Mesendoderm (in vitro differentiated cells): ENCODE results near the gene SPART. TPM values are rescaled to one million over a fixed set of nuclear protein-coding genes. Genes with fewer than 3 reads are reported as not detected.

Experiments
- DNase-seq: peaks from one replicate; pipeline ENCODE4 v3.0.0; 2013
- H2AK5ac ChIP-seq: 2 replicates; pipeline ENCODE4 v1.6.1; 2013; ENCODE audit warnings: low read length, inconsistent platforms
- H2BK120ac ChIP-seq: 2 replicates; pipeline ENCODE4 v1.6.1; 2013; ENCODE audit warnings: low read depth, mild to moderate bottlenecking, low read length, moderate library complexity, mixed read lengths
- H2BK15ac ChIP-seq: replicated peaks from 2 replicates; pipeline ENCODE4 v1.6.1; 2013; ENCODE audit warnings: low read depth, mild to moderate bottlenecking, moderate library complexity
- H2BK5ac ChIP-seq: 2 replicates; pipeline ENCODE4 v1.6.1; 2013; ENCODE audit warnings: low read length, inconsistent platforms
- H3K18ac ChIP-seq: 2 replicates; pipeline ENCODE4 v1.6.1; 2013; ENCODE audit warnings: mild to moderate bottlenecking, low read length, mixed read lengths
- H3K23ac ChIP-seq: one replicate; pipeline ENCODE4 v1.6.1; 2013; ENCODE audit warnings: low read length
- H3K27ac ChIP-seq: 2 replicates; pipeline ENCODE4 v1.5.1; 2013; ENCODE audit warnings: low read depth, mild to moderate bottlenecking, inconsistent platforms, low read length, moderate library complexity
- H3K27me3 ChIP-seq: 2 replicates; pipeline ENCODE4 v1.6.1; 2013; ENCODE audit warnings: low read length, control low read depth, mild to moderate bottlenecking, inconsistent platforms; ENCODE audit not compliant: insufficient read depth, poor library complexity
- H3K36me3 ChIP-seq: 2 replicates; pipeline ENCODE4 v1.6.1; 2013; ENCODE audit warnings: low read length, inconsistent platforms; ENCODE audit not compliant: control insufficient read depth, insufficient read depth
- H3K4ac ChIP-seq: one replicate; pipeline ENCODE4 v1.6.1; 2013; ENCODE audit warnings: low read depth, mild to moderate bottlenecking, low read length, moderate library complexity
- H3K4me1 ChIP-seq: 2 replicates; pipeline ENCODE4 v1.6.1; 2013; ENCODE audit warnings: low read depth, low read length, inconsistent platforms; ENCODE audit not compliant: control insufficient read depth
- H3K4me2 ChIP-seq: 2 replicates; pipeline ENCODE4 v1.6.1; 2013; ENCODE audit warnings: low read length
- H3K4me3 ChIP-seq: 2 replicates; pipeline ENCODE4 v1.5.1; 2013; ENCODE audit warnings: mild to moderate bottlenecking, low read length
- H3K56ac ChIP-seq: one replicate; pipeline ENCODE4 v1.6.1; 2013; ENCODE audit warnings: low read length
- H3K79me1 ChIP-seq: 2 replicates; pipeline ENCODE4 v1.6.1; 2013; ENCODE audit warnings: low read length, inconsistent platforms
- H3K79me2 ChIP-seq: 2 replicates; pipeline ENCODE4 v1.6.1; 2013; ENCODE audit warnings: mild to moderate bottlenecking, low read length; ENCODE audit not compliant: control insufficient read depth, insufficient read depth
- H3K9ac ChIP-seq: 2 replicates; pipeline ENCODE4 v1.6.1; 2013; ENCODE audit warnings: low read length, inconsistent platforms
- H4K5ac ChIP-seq: one replicate; pipeline ENCODE4 v1.6.1; 2013; ENCODE audit warnings: low read length
- H4K8ac ChIP-seq: one replicate; pipeline ENCODE4 v1.6.1; 2013; ENCODE audit warnings: low read depth, mild to moderate bottlenecking, control low read depth, low read length, moderate library complexity
- WGBS: extraction: QIAGEN DNeasy Blood & Tissue Kit; methylation state at CpG from one replicate; pipeline ENCODE4 v1.1.7; 2013; ENCODE audit warnings: low lambda C conversion rate, missing lambda C conversion rate; ENCODE audit not compliant: insufficient coverage; ENCODE audit errors: extremely low coverage; 5-methylcytosine and 5-hydroxymethylcytosine counted together
- polyA plus RNA-seq, 2 experiments: library from polyadenylated mRNA; stranded (reverse); fragments of 200-250 nt; gene quantifications; one replicate each; pipeline ENCODE4 v1.2.3, GENCODE V29; 2013

SPART gene, protein sequence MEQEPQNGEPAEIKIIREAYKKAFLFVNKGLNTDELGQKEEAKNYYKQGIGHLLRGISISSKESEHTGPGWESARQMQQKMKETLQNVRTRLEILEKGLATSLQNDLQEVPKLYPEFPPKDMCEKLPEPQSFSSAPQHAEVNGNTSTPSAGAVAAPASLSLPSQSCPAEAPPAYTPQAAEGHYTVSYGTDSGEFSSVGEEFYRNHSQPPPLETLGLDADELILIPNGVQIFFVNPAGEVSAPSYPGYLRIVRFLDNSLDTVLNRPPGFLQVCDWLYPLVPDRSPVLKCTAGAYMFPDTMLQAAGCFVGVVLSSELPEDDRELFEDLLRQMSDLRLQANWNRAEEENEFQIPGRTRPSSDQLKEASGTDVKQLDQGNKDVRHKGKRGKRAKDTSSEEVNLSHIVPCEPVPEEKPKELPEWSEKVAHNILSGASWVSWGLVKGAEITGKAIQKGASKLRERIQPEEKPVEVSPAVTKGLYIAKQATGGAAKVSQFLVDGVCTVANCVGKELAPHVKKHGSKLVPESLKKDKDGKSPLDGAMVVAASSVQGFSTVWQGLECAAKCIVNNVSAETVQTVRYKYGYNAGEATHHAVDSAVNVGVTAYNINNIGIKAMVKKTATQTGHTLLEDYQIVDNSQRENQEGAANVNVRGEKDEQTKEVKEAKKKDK
- polyA plus RNA-seq (2013, experiment 1 of 2) = 86.7 TPM
- polyA plus RNA-seq (2013, experiment 2 of 2) = 90.8 TPM

GRCh38 chr13:36346222-36347083 lies at the start of gene SPART:
Gene SPART (minus strand): TSS chr13:36346394. CDS start chr13:36335830, 10,564 bp downstream.
- no peaks in the 10 kb centered on the region for H3K36me3 ChIP-seq
- peak within 1 kb of the TSS; percentile 94 for H4K8ac ChIP-seq
- WGBS = no CpG with 5 or more reads among the region's 86 CpGs

GRCh38 chr13:36395280-36395679 lies 49.1 kb upstream of the SPART start:
- no CpG with 5 or more reads among the region's 2 CpGs for WGBS
- no peak overlapping the region for H3K4me3 ChIP-seq
- peak; percentile 37 for DNase-seq

More at GRCh38 chr13:36346222-36347083, at the start of gene SPART:
- DNase-seq = peak; percentile 92
- Histone ChIP-seq H3K79me2 (peaks cover 19% of the 10 kb centered on the region), H3K4ac (peak within 1 kb of the TSS; percentile 90), H4K5ac (peak within 1 kb of the TSS; percentile 44), H3K23ac (peak within 1 kb of the TSS; percentile 86), H3K56ac (peak within 1 kb of the TSS; percentile 96), H3K18ac (peak within 1 kb of the TSS; percentile 96), H3K4me1 (peaks cover 4% of the 10 kb centered on the region), H2BK120ac (peak within 1 kb of the TSS; percentile 76), H3K4me2 (peak within 1 kb of the TSS; percentile 96), H2BK15ac (no peak within 1 kb of the TSS), H3K27ac (peak within 1 kb of the TSS; percentile 82), H2AK5ac (no peak within 1 kb of the TSS), H3K9ac (peak within 1 kb of the TSS; percentile 97), H3K4me3 (peak within 1 kb of the TSS; percentile 90), H3K27me3 (no peaks in the 10 kb centered on the region), H2BK5ac (peak within 1 kb of the TSS; percentile 93), H3K79me1 (peaks cover 4% of the 10 kb centered on the region)

GRCh38 chr13:36385489-36385888 lies 39.3 kb upstream of the SPART start:
- Histone ChIP-seq H3K23ac (no peak overlapping the region), H3K9ac (no peak overlapping the region), H2BK5ac (no peak overlapping the region), H2AK5ac (no peak overlapping the region), H4K5ac (no peak overlapping the region), H3K79me2 (no peaks in the 10 kb centered on the region), H3K4me2 (no peak overlapping the region), H2BK120ac (no peak overlapping the region), H3K79me1 (no peaks in the 10 kb centered on the region), H3K4me3 (no peak overlapping the region), H3K36me3 (no peaks in the 10 kb centered on the region), H4K8ac (no peak overlapping the region), H3K27ac (no peak overlapping the region), H3K4me1 (no peaks in the 10 kb centered on the region), H3K18ac (no peak overlapping the region), H2BK15ac (no peak overlapping the region), H3K56ac (no peak overlapping the region), H3K27me3 (no peaks in the 10 kb centered on the region), H3K4ac (no peak overlapping the region)
- no CpG with 5 or more reads among the region's 1 CpG for WGBS
- no peak for DNase-seq

More at GRCh38 chr13:36395280-36395679, 49.1 kb upstream of the SPART start:
- Histone ChIP-seq H3K56ac (no peak overlapping the region), H3K18ac (no peak overlapping the region), H3K27me3 (no peaks in the 10 kb centered on the region), H3K4me1 (no peaks in the 10 kb centered on the region), H2BK15ac (no peak overlapping the region), H4K5ac (no peak overlapping the region), H3K36me3 (no peaks in the 10 kb centered on the region), H3K79me1 (no peaks in the 10 kb centered on the region), H3K23ac (no peak overlapping the region), H3K9ac (no peak overlapping the region), H3K79me2 (no peaks in the 10 kb centered on the region), H2BK120ac (no peak overlapping the region), H3K27ac (no peak overlapping the region), H2AK5ac (no peak overlapping the region), H4K8ac (no peak overlapping the region), H3K4ac (no peak overlapping the region), H2BK5ac (no peak overlapping the region), H3K4me2 (no peak overlapping the region)

DNA sequence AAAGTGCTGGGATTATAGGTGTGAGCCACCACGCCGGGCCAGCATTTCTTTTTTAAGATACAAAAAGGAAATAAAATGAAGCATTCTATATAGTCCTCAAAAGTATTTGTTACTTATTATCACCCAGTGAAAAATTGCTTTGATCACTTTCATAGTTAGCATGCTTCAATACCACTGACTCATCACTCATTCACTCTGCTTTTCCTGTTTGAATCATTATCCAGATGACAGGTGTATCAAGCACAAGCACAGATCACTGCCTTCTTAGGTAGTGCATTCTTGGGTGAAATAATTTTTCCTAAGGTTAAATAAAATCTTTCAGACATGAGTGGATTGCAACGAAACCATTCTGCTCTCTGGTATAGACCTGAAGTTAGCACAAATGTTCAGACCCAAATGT lies 35.8 kb upstream of the SPART start:
- Histone ChIP-seq H3K79me2 (no peaks in the 10 kb centered on the region), H3K23ac (no peak overlapping the region), H3K27me3 (no peaks in the 10 kb centered on the region), H2AK5ac (no peak overlapping the region), H3K4ac (no peak overlapping the region), H3K27ac (no peak overlapping the region), H3K18ac (no peak overlapping the region), H3K4me2 (no peak overlapping the region), H3K9ac (no peak overlapping the region), H3K4me3 (no peak overlapping the region), H2BK120ac (no peak overlapping the region), H3K36me3 (no peaks in the 10 kb centered on the region), H4K5ac (no peak overlapping the region), H2BK5ac (no peak overlapping the region), H4K8ac (no peak overlapping the region), H3K79me1 (no peaks in the 10 kb centered on the region), H2BK15ac (no peak overlapping the region), H3K56ac (no peak overlapping the region), H3K4me1 (no peaks in the 10 kb centered on the region)
- DNase-seq = no peak
- no CpG with 5 or more reads among the region's 3 CpGs for WGBS

DNA sequence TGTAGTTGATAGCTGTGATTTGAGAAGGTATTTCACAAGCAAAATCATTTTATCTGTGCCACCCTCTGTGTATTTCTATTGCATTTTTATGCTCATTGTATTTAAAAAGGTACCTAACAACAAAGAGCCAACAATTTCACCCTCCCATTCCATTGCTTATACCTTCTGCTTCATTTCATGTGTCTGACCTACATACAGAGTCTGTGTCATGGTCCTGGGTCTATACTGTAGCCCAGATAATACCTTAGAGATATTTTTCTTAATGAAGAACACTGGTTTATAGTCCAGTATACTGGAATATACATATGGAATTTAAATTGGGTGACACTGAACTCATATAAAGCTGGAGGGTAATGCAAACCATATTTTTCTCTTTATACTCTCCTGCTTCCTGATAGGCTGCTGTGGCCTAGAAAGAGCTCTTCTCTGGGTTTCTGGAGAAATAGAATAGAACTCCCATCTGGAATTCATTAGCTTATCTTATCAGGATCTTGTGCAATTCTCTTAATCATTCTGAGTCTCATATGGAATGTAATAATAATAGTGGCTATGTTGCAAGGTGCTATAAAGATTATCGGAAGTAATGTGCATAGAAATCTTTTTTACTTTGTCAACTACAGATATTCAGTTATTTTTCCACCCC lies 31.8 kb upstream of the SPART start:
- no peaks in the 10 kb centered on the region for H3K79me2 ChIP-seq
- H3K27me3 ChIP-seq = no peaks in the 10 kb centered on the region
- H3K79me1 ChIP-seq = no peaks in the 10 kb centered on the region
- no peak overlapping the region for H4K8ac ChIP-seq
- H3K18ac ChIP-seq = no peak overlapping the region
- H3K4me3 ChIP-seq = no peak overlapping the region
- no peak overlapping the region for H4K5ac ChIP-seq
- H2BK15ac ChIP-seq = no peak overlapping the region
- no peak overlapping the region for H3K4ac ChIP-seq
- no peak overlapping the region for H3K56ac ChIP-seq
- no peak overlapping the region for H3K9ac ChIP-seq
- H3K23ac ChIP-seq = no peak overlapping the region
- no peak overlapping the region for H2AK5ac ChIP-seq
- no peaks in the 10 kb centered on the region for H3K4me1 ChIP-seq
- DNase-seq = no peak
- no peak overlapping the region for H3K27ac ChIP-seq
- no peak overlapping the region for H2BK5ac ChIP-seq
- H3K4me2 ChIP-seq = no peak overlapping the region
- H3K36me3 ChIP-seq = no peaks in the 10 kb centered on the region
- H2BK120ac ChIP-seq = no peak overlapping the region
- WGBS = no CpG with 5 or more reads among the region's 1 CpG
